ENCODE results near the gene EPHB2. TPM values are rescaled to one million over a fixed set of nuclear protein-coding genes. Genes with fewer than 3 reads are reported as not detected.

EPHB2 gene
- total and polyA plus RNA-seq, 11 donors = 0.11 to 6.3 (median 0.70) TPM

DNA sequence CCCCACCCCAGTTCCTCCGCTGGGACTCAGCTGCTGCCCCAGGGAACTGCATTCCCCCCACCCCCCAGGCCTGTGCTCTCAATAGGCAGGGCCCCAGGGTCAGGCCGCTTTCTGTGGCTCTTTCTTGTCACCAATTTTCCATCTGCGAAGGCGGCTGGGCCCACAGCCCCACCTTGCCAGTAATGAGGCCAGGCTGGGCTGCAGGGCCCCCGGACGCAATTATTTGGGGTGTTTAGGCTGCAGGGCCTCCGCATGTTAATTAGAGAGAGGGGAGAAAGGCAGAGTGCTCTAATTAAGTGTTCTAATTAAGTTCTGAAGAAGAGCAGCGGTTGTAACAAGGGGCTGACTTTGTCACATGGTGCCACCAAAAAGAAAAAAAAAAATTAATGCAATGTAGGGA is 71.8 kb downstream of the EPHB2 start:
- Histone ChIP-seq H3K9me3 (no peaks in the 10 kb centered on the region), H3K4me1 (peaks cover 0 to 15% (median 0%) of the 10 kb centered on the region in 12 donors), H3K27ac (no peak overlapping the region), H3K4me3 (no peak overlapping the region), H3K27me3 (peaks cover 0 to 22% (median 0%) of the 10 kb centered on the region in 9 donors), H3K36me3 (no peaks in the 10 kb centered on the region)
- ATAC-seq (no peak), DNase-seq (no peak)
- no peak for TF ChIP-seq POLR2A (IDR thresholded peaks at IDR 0.05)
- TF ChIP-seq, protein P1, sequence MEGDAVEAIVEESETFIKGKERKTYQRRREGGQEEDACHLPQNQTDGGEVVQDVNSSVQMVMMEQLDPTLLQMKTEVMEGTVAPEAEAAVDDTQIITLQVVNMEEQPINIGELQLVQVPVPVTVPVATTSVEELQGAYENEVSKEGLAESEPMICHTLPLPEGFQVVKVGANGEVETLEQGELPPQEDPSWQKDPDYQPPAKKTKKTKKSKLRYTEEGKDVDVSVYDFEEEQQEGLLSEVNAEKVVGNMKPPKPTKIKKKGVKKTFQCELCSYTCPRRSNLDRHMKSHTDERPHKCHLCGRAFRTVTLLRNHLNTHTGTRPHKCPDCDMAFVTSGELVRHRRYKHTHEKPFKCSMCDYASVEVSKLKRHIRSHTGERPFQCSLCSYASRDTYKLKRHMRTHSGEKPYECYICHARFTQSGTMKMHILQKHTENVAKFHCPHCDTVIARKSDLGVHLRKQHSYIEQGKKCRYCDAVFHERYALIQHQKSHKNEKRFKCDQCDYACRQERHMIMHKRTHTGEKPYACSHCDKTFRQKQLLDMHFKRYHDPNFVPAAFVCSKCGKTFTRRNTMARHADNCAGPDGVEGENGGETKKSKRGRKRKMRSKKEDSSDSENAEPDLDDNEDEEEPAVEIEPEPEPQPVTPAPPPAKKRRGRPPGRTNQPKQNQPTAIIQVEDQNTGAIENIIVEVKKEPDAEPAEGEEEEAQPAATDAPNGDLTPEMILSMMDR (IDR thresholded peaks at IDR 0.05) = no peak
- WGBS, 4 donors = 81 to 87% (median 84%) methylated on average over 8 of the region's 8 CpGs
- intact Hi-C loops (cut with DNase I) = no loop called here

DNA sequence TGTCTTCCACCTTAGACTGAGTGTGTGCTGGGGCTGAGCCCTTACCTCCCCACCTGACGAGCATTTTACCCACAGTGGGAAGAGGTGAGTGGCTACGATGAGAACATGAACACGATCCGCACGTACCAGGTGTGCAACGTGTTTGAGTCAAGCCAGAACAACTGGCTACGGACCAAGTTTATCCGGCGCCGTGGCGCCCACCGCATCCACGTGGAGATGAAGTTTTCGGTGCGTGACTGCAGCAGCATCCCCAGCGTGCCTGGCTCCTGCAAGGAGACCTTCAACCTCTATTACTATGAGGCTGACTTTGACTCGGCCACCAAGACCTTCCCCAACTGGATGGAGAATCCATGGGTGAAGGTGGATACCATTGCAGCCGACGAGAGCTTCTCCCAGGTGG is 73.7 kb downstream of the EPHB2 start:
- intact Hi-C loops (cut with DNase I) = no loop called here
- Histone ChIP-seq H3K4me1 (peaks cover 0 to 15% (median 0%) of the 10 kb centered on the region in 12 donors), H3K27ac (no peak overlapping the region), H3K27me3 (peaks cover 0 to 13% (median 0%) of the 10 kb centered on the region in 9 donors), H3K9me3 (no peaks in the 10 kb centered on the region), H3K36me3 (no peaks in the 10 kb centered on the region), H3K4me3 (no peak overlapping the region)
- 93 to 97% (median 95%) methylated on average over 18 to 19 of the region's 19 CpGs for WGBS, 4 donors
- DNase-seq (no peak), ATAC-seq (no peak)
- TF ChIP-seq POLR2A (IDR thresholded peaks at IDR 0.05) = no peak
- TF ChIP-seq, protein P1 (IDR thresholded peaks at IDR 0.05) = no peak

DNA sequence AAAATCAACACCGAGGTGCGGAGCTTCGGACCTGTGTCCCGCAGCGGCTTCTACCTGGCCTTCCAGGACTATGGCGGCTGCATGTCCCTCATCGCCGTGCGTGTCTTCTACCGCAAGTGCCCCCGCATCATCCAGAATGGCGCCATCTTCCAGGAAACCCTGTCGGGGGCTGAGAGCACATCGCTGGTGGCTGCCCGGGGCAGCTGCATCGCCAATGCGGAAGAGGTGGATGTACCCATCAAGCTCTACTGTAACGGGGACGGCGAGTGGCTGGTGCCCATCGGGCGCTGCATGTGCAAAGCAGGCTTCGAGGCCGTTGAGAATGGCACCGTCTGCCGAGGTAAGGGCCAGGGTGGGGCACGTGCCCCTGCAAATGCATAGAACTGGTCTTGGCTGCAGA is 74.1 kb downstream of the EPHB2 start:
- TF ChIP-seq, protein P1 (IDR thresholded peaks at IDR 0.05) = no peak
- no peak for TF ChIP-seq POLR2A (IDR thresholded peaks at IDR 0.05)
- Histone ChIP-seq H3K9me3 (no peaks in the 10 kb centered on the region), H3K27ac (no peak overlapping the region), H3K4me3 (no peak overlapping the region), H3K4me1 (peaks cover 0 to 12% (median 0%) of the 10 kb centered on the region in 12 donors), H3K36me3 (no peaks in the 10 kb centered on the region), H3K27me3 (peaks cover 0 to 9% (median 0%) of the 10 kb centered on the region in 9 donors)
- 95 to 99% (median 96%) methylated on average over 26 to 27 of the region's 27 CpGs for WGBS, 4 donors
- no peak for DNase-seq
- intact Hi-C loops (cut with DNase I) = no loop called here
- no peak for ATAC-seq

DNA sequence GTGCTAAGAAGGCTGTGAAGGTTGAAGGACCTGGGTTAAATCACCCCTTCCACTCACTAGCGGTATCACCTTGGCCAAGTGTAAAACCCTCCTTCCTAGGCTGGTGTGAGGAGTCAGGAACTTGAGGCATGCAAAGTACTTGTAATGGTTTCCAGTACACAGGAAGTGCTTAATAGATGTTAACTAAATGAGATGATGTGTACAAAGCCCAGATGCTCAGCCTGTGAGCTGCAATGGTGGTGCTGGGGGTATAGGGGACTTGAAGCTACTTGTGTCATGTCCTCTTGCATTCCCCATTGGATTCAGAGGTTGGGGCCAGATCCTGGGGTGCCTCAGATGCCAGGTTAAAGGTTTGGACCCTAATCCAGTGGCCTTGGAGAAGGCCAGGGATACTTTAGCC is 75.5 kb downstream of the EPHB2 start:
- DNase-seq (no peak), ATAC-seq (no peak)
- Histone ChIP-seq H3K36me3 (no peaks in the 10 kb centered on the region), H3K4me1 (peaks cover 0 to 18% (median 0%) of the 10 kb centered on the region in 12 donors), H3K9me3 (no peaks in the 10 kb centered on the region), H3K27ac (no peak overlapping the region), H3K4me3 (no peak overlapping the region), H3K27me3 (peaks cover 0 to 5% (median 0%) of the 10 kb centered on the region in 9 donors)
- no peak for TF ChIP-seq POLR2A (IDR thresholded peaks at IDR 0.05)
- TF ChIP-seq, protein P1 (IDR thresholded peaks at IDR 0.05) = no peak
- intact Hi-C loops (cut with DNase I) = no loop called here
- WGBS, 4 donors = 90 to 100% (median 99%) methylated on average over 1 of the region's 1 CpG
